Endothelial cell of umbilical vein (primary cell): ENCODE results near the gene DYRK1B. TPM values are rescaled to one million over a fixed set of nuclear protein-coding genes. Genes with fewer than 3 reads are reported as not detected.

ENCODE experiments used
- BruUV-seq: library from RNA; stranded (reverse); fragments of 400-500 nt; replicated peaks from 2 replicates; lab custom pipeline; 2021; lab: Mats Ljungman, UMichigan
- CTCF ChIA-PET: fragments of 300-600, 350-600 bp; sonication (Branson Sonifier 250); formaldehyde crosslinking; loops from one replicate; lab custom pipeline; 2021; ENCODE audit warnings: antibody characterized with exemption, inconsistent platforms; lab: Charles Lee
- POLR2A ChIA-PET: fragments of 300-600, 350-600 bp; sonication (Branson Sonifier 250); formaldehyde crosslinking; loops from one replicate; lab custom pipeline; 2021; ENCODE audit warnings: antibody characterized with exemption, inconsistent platforms; lab: Charles Lee
- DNase-seq: peaks from one replicate; pipeline ENCODE4 v3.0.0-alpha.2; 2011; ENCODE audit warnings: low read depth, low spot score
- FAIRE-seq: peaks from 2 replicates; lab custom pipeline; 2011; peaks lifted over from hg19 to GRCh38; lab: Jason Lieb, UNC
- H2AFZ ChIP-seq: 2 replicates; pipeline ENCODE4 v1.6.0; 2012; ENCODE audit warnings: low read depth, low read length, control low read depth, inconsistent platforms
- H3K27ac ChIP-seq: 2 replicates; pipeline ENCODE4 v1.5.1; 2011; ENCODE audit warnings: low read depth, mild to moderate bottlenecking, control low read depth, low read length, moderate library complexity; ENCODE audit not compliant: insufficient read depth
- H3K27me3 ChIP-seq, 2 experiments: 2 replicates each; pipeline versions ENCODE4 v1.6.0 to v1.6.1; 2011; ENCODE audit warnings: low read length in 2 of 2, mixed read lengths in 1 of 2; ENCODE audit not compliant: control insufficient read depth in 2 of 2, insufficient read depth in 2 of 2
- H3K36me3 ChIP-seq, 2 experiments: 2 replicates in 1 of 2; 3 replicates in 1 of 2; pipeline ENCODE4 v1.5.1; 2011; ENCODE audit warnings: low read length in 2 of 2, mild to moderate bottlenecking in 1 of 2, moderate library complexity in 1 of 2; ENCODE audit not compliant: control insufficient read depth in 2 of 2, insufficient read depth in 2 of 2; ENCODE audit errors: extremely low read depth in 1 of 2
- H3K4me1 ChIP-seq: 3 replicates; pipeline ENCODE4 v1.5.1; 2011; ENCODE audit warnings: mild to moderate bottlenecking, low read length; ENCODE audit not compliant: control insufficient read depth, insufficient read depth; ENCODE audit errors: extremely low read depth
- H3K4me2 ChIP-seq: 2 replicates; pipeline ENCODE4 v1.6.1; 2011; ENCODE audit warnings: low read length, control low read depth, mixed read lengths; ENCODE audit not compliant: insufficient read depth
- H3K4me3 ChIP-seq, 3 experiments: fragments of 200-600 bp in 1 of 3; sonication (generic), shearing (Covaris generic) in 1 of 3; replicated peaks in 1 of 3; 2 replicates each; pipeline ENCODE4 v1.5.1; 2011 to 2016; ENCODE audit warnings: control low read depth in 3 of 3, low read length in 3 of 3, mild to moderate bottlenecking in 2 of 3, inconsistent platforms in 1 of 3, low read depth in 1 of 3, moderate library complexity in 1 of 3; ENCODE audit not compliant: insufficient read depth in 1 of 3
- H3K79me2 ChIP-seq: 2 replicates; pipeline ENCODE4 v1.6.0; 2012; ENCODE audit warnings: low read length, inconsistent platforms; ENCODE audit not compliant: control insufficient read depth, insufficient read depth
- H3K9ac ChIP-seq: replicated peaks from 2 replicates; pipeline ENCODE3; 2011; ENCODE audit warnings: low read length, control low read depth; ENCODE audit not compliant: insufficient read depth; ENCODE audit errors: extremely low read depth
- H3K9me1 ChIP-seq: replicated peaks from 3 replicates; pipeline ENCODE4 v1.6.0; 2011; ENCODE audit warnings: mild to moderate bottlenecking, low read length; ENCODE audit not compliant: control insufficient read depth, insufficient read depth; ENCODE audit errors: extremely low read depth
- H3K9me3 ChIP-seq: replicated peaks from 2 replicates; pipeline ENCODE4 v1.5.1; 2012; ENCODE audit warnings: low read length, inconsistent platforms; ENCODE audit not compliant: control insufficient read depth, insufficient read depth
- H4K20me1 ChIP-seq: replicated peaks from 2 replicates; pipeline ENCODE3; 2011; ENCODE audit warnings: mild to moderate bottlenecking, low read length; ENCODE audit not compliant: control insufficient read depth, insufficient read depth; ENCODE audit errors: extremely low read depth
- EZH2 ChIP-seq: IDR thresholded peaks from 2 replicates; pipeline ENCODE4 v1.6.1; 2012; ENCODE audit warnings: borderline replicate concordance, low read depth, mild to moderate bottlenecking, moderate library complexity, low read length, inconsistent platforms; ENCODE audit not compliant: severe bottlenecking
- FOS ChIP-seq: IDR thresholded peaks from 2 replicates; pipeline ENCODE4 v1.6.1; 2011; ENCODE audit warnings: mild to moderate bottlenecking, low read length, moderate library complexity, borderline replicate concordance; ENCODE audit not compliant: insufficient read depth
- GATA2 ChIP-seq: IDR thresholded peaks from 2 replicates; pipeline ENCODE4 v1.7.0; 2011; ENCODE audit warnings: low read depth, mild to moderate bottlenecking, moderate library complexity, mixed read lengths, low read length; ENCODE audit not compliant: insufficient read length, insufficient read depth
- JUN ChIP-seq: IDR thresholded peaks from 2 replicates; pipeline ENCODE4 v1.6.1; 2011; ENCODE audit warnings: borderline replicate concordance, low read depth; ENCODE audit not compliant: insufficient read length, insufficient read depth
- MAX ChIP-seq: IDR thresholded peaks from 2 replicates; pipeline ENCODE4 v1.6.1; 2011; ENCODE audit not compliant: insufficient read depth, insufficient read length
- MYC ChIP-seq: IDR thresholded peaks from one replicate; pipeline ENCODE4 v1.6.1; 2011; ENCODE audit warnings: mild to moderate bottlenecking, low read depth, low read length
- POLR2A ChIP-seq: IDR thresholded peaks from 2 replicates; pipeline ENCODE4 v1.6.1; 2012; ENCODE audit warnings: low read depth, mild to moderate bottlenecking, control low read depth, low read length
- POLR2AphosphoS5 ChIP-seq: IDR thresholded peaks from 2 replicates; pipeline ENCODE4 v1.6.1; 2012; ENCODE audit warnings: low read depth, mild to moderate bottlenecking, control low read depth, low read length, moderate library complexity; ENCODE audit not compliant: insufficient read depth
- dilution Hi-C: fragments of 300-500 bp; cut with MboI; formaldehyde crosslinking; loops from one replicate; pipeline ENCODE4 v1.15.0; 2019; ENCODE audit warnings: low sequenced_read_pairs; ENCODE audit not compliant: extremely low pct_ligation_motif_present
- intact Hi-C: fragments of 100-400 bp; cut with micrococcal nuclease; formaldehyde crosslinking; loops from one replicate; pipeline ENCODE4 v1.10.0; 2022
- polyA plus RNA-seq, 4 experiments: library from polyadenylated mRNA; depleted of rRNA in 3 of 4; stranded (reverse) in 3 of 4; unstranded in 1 of 4; fragments of >200 nt; gene quantifications; 2 replicates each; pipeline versions ENCODE4 v1.2.1 to v1.2.3, GENCODE V29; 2011 to 2012; ENCODE audit warnings: missing spikeins in 1 of 4
- total RNA-seq: library from RNA; stranded (reverse); gene quantifications from 2 replicates; pipeline ENCODE4 v1.2.3, GENCODE V29; 2021
- TF ChIP-seq, protein P1 (sequence below), 2 donors: IDR thresholded peaks; 1 replicate in 1 of 2; 2 replicates in 1 of 2; pipeline ENCODE4 v1.5.1; 2011; ENCODE audit warnings: low read length in 2 of 2, mild to moderate bottlenecking in 2 of 2, moderate library complexity in 2 of 2, control low read depth in 1 of 2, inconsistent platforms in 1 of 2, low read depth in 1 of 2; ENCODE audit not compliant: insufficient read depth in 1 of 2; ENCODE audit errors: extremely low read depth in 1 of 2

The DYRK1B gene
- total and polyA plus RNA-seq, 2 donors (not counting 3 experiments of a cell fraction or from before 2014, with no cell fraction given) = 17.7 to 30.8 TPM

GRCh38 chr19:39841041-39841440, 7.1 kb upstream of the DYRK1B start:
- Histone ChIP-seq H3K9me1 (no peaks in the 10 kb centered on the region), H4K20me1 (no peaks in the 10 kb centered on the region), H3K79me2 (peaks cover 68% of the 10 kb centered on the region), H3K36me3 (peaks cover 4 to 25% of the 10 kb centered on the region in 2 experiments), H3K9me3 (no peaks in the 10 kb centered on the region), H3K9ac (no peak overlapping the region), H2AFZ (no peak overlapping the region), H3K4me2 (no peak overlapping the region), H3K27ac (no peak overlapping the region), H3K4me3 (no peak overlapping the region), H3K4me1 (peaks cover 18% of the 10 kb centered on the region), H3K27me3 (no peaks in the 10 kb centered on the region)
- DNase-seq (no peak), FAIRE-seq (no peak)
- dilution Hi-C loops (no loop called here), intact Hi-C loops (no loop called here)
- CTCF ChIA-PET = interaction anchor here (0.7 to 0.8 kb wide), 2 partner anchors 8 to 15 kb away, joined by 3 to 4 read pairs; partner anchors contain the start of gene DYRK1B
- TF ChIP-seq JUN (no peak), POLR2A (no peak), GATA2 (no peak), MAX (no peak), FOS (no peak), POLR2AphosphoS5 (no peak), EZH2 (no peak), MYC (no peak)
- TF ChIP-seq, protein P1, sequence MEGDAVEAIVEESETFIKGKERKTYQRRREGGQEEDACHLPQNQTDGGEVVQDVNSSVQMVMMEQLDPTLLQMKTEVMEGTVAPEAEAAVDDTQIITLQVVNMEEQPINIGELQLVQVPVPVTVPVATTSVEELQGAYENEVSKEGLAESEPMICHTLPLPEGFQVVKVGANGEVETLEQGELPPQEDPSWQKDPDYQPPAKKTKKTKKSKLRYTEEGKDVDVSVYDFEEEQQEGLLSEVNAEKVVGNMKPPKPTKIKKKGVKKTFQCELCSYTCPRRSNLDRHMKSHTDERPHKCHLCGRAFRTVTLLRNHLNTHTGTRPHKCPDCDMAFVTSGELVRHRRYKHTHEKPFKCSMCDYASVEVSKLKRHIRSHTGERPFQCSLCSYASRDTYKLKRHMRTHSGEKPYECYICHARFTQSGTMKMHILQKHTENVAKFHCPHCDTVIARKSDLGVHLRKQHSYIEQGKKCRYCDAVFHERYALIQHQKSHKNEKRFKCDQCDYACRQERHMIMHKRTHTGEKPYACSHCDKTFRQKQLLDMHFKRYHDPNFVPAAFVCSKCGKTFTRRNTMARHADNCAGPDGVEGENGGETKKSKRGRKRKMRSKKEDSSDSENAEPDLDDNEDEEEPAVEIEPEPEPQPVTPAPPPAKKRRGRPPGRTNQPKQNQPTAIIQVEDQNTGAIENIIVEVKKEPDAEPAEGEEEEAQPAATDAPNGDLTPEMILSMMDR (IDR thresholded peaks at IDR 0.05; ENCODE audit: extremely low read depth in 1 of 2, insufficient read depth in 1 of 2, low read depth in 1 of 2, low read length in 2 of 2) = no peak
- POLR2A ChIA-PET = no interaction called here
- no TSS peak for BruUV-seq
